A549 (cell line): ENCODE measurements around the gene TRAF1.

Experiments used
- BHLHE40 ChIP-seq: IDR thresholded peaks from 2 replicates; pipeline ENCODE4 v1.6.1; 2012; ENCODE audit warnings: low read depth, low read length, inconsistent platforms
- CTCF ChIP-seq: fragments of >200 bp; sonication (Bioruptor Twin); formaldehyde crosslinking; IDR thresholded peaks from 3 replicates; pipeline ENCODE4 v1.5.1; 2016
- JUN ChIP-seq, 2 experiments: fragments of >200 bp; sonication (Bioruptor Twin); formaldehyde crosslinking; IDR thresholded peaks; 2 replicates in 1 of 2; 3 replicates in 1 of 2; pipeline ENCODE4 v1.6.1; 2016 to 2017

GRCh38 chr9:120898396-120898795 lies 28.2 kb downstream of the TRAF1 start:
- no peak for TF ChIP-seq BHLHE40
- no peak for TF ChIP-seq CTCF
- TF ChIP-seq JUN (IDR thresholded peaks at IDR 0.05), result no peak
